T-helper 1 cell treated with Interleukin-12 subunit alpha and Interleukin-12 subunit beta and Interleukin-4 antibody, amounts not matched to agents 30 μg/mL and 1 μg/mL, for 36 hours (primary cell): ENCODE measurements around the gene LATS2.
A peak's percentile ranks its signal among the peaks of the same experiment; 100 is the strongest.

Experiments used
- H3K27ac Mint-ChIP-seq: one replicate; pipeline ENCODE4 v1.8.0; 2021; ENCODE audit warnings: mild to moderate bottlenecking, mixed read lengths
- H3K27me3 Mint-ChIP-seq: one replicate; pipeline ENCODE4 v1.8.0; 2021; ENCODE audit warnings: low read depth, mixed read lengths
- H3K36me3 Mint-ChIP-seq: one replicate; pipeline ENCODE4 v1.8.0; 2021; ENCODE audit warnings: low read depth, mixed read lengths
- H3K4me1 Mint-ChIP-seq: one replicate; pipeline ENCODE4 v1.8.0; 2021; ENCODE audit warnings: low read depth, mixed read lengths
- H3K4me3 Mint-ChIP-seq: one replicate; pipeline ENCODE4 v1.8.0; 2021; ENCODE audit warnings: mild to moderate bottlenecking, moderate library complexity, mixed read lengths
- H3K9me3 Mint-ChIP-seq: one replicate; pipeline ENCODE4 v1.8.0; 2021; ENCODE audit warnings: mixed read lengths

Gene LATS2

GRCh38 chr13:21079761-21080592 is 18.6 kb upstream of the LATS2 start:
- no peaks in the 10 kb centered on the region for H3K9me3 Mint-ChIP-seq
- H3K4me1 Mint-ChIP-seq: peaks cover 5% of the 10 kb centered on the region
- H3K27me3 Mint-ChIP-seq: peaks cover 22% of the 10 kb centered on the region
- H3K36me3 Mint-ChIP-seq: no peaks in the 10 kb centered on the region
- H3K4me3 Mint-ChIP-seq: no peak overlapping the region
- H3K27ac Mint-ChIP-seq: no peak overlapping the region

GRCh38 chr13:21079221-21079620 is 17.8 kb upstream of the LATS2 start:
- H3K9me3 Mint-ChIP-seq: no peaks in the 10 kb centered on the region
- H3K36me3 Mint-ChIP-seq: no peaks in the 10 kb centered on the region
- peaks cover 22% of the 10 kb centered on the region for H3K27me3 Mint-ChIP-seq
- H3K4me3 Mint-ChIP-seq: no peak overlapping the region
- peaks cover 13% of the 10 kb centered on the region for H3K4me1 Mint-ChIP-seq
- no peak overlapping the region for H3K27ac Mint-ChIP-seq

GRCh38 chr13:21078501-21078900 is 17.1 kb upstream of the LATS2 start:
- no peak overlapping the region for H3K4me3 Mint-ChIP-seq

GRCh38 chr13:21077788-21078353 is 16.5 kb upstream of the LATS2 start:
- Mint-ChIP-seq H3K4me3 (peak overlapping the region; percentile 20), H3K4me1 (peaks cover 15% of the 10 kb centered on the region), H3K27me3 (peaks cover 22% of the 10 kb centered on the region), H3K27ac (peak overlapping the region; percentile 19), H3K9me3 (no peaks in the 10 kb centered on the region), H3K36me3 (no peaks in the 10 kb centered on the region)

More at GRCh38 chr13:21078501-21078900, 17.1 kb upstream of the LATS2 start:
- H3K36me3 Mint-ChIP-seq: no peaks in the 10 kb centered on the region
- H3K4me1 Mint-ChIP-seq: peaks cover 15% of the 10 kb centered on the region
- H3K27me3 Mint-ChIP-seq: peaks cover 22% of the 10 kb centered on the region
- H3K9me3 Mint-ChIP-seq: no peaks in the 10 kb centered on the region
- H3K27ac Mint-ChIP-seq: no peak overlapping the region

GRCh38 chr13:21077076-21077787 is 15.8 kb upstream of the LATS2 start:
- H3K4me1 Mint-ChIP-seq: peaks cover 15% of the 10 kb centered on the region
- no peaks in the 10 kb centered on the region for H3K9me3 Mint-ChIP-seq
- no peaks in the 10 kb centered on the region for H3K36me3 Mint-ChIP-seq
- peak overlapping the region; percentile 20 for H3K4me3 Mint-ChIP-seq
- H3K27me3 Mint-ChIP-seq: peaks cover 22% of the 10 kb centered on the region
- H3K27ac Mint-ChIP-seq: peak overlapping the region; percentile 19

- no peak overlapping the region for H3K27ac Mint-ChIP-seq
- H3K27me3 Mint-ChIP-seq: peaks cover 22% of the 10 kb centered on the region
- H3K4me1 Mint-ChIP-seq: peaks cover 15% of the 10 kb centered on the region
- H3K4me3 Mint-ChIP-seq: no peak overlapping the region
- no peaks in the 10 kb centered on the region for H3K9me3 Mint-ChIP-seq
- no peaks in the 10 kb centered on the region for H3K36me3 Mint-ChIP-seq
Observed at GRCh38 chr13:21076253-21076652, 14.9 kb upstream of the LATS2 start.

GRCh38 chr13:21075379-21076249 is 14.2 kb upstream of the LATS2 start:
- Mint-ChIP-seq H3K27ac (peak overlapping the region; percentile 76), H3K4me3 (peak overlapping the region; percentile 77), H3K27me3 (peaks cover 21% of the 10 kb centered on the region), H3K36me3 (no peaks in the 10 kb centered on the region), H3K9me3 (no peaks in the 10 kb centered on the region), H3K4me1 (peaks cover 17% of the 10 kb centered on the region)

GRCh38 chr13:21075011-21075378 is 13.6 kb upstream of the LATS2 start:
- H3K36me3 Mint-ChIP-seq: no peaks in the 10 kb centered on the region
- H3K4me1 Mint-ChIP-seq: peaks cover 17% of the 10 kb centered on the region
- no peaks in the 10 kb centered on the region for H3K9me3 Mint-ChIP-seq
- peak overlapping the region; percentile 76 for H3K27ac Mint-ChIP-seq
- H3K27me3 Mint-ChIP-seq: peaks cover 15% of the 10 kb centered on the region
- H3K4me3 Mint-ChIP-seq: peak overlapping the region; percentile 77

GRCh38 chr13:21074546-21074945 is 13.2 kb upstream of the LATS2 start:
- H3K4me3 Mint-ChIP-seq: peak overlapping the region; percentile 77
- H3K4me1 Mint-ChIP-seq: peaks cover 17% of the 10 kb centered on the region
- peak overlapping the region; percentile 76 for H3K27ac Mint-ChIP-seq
- H3K36me3 Mint-ChIP-seq: no peaks in the 10 kb centered on the region
- no peaks in the 10 kb centered on the region for H3K9me3 Mint-ChIP-seq
- H3K27me3 Mint-ChIP-seq: peaks cover 10% of the 10 kb centered on the region

GRCh38 chr13:21071924-21072323 is 10.5 kb upstream of the LATS2 start:
- no peak overlapping the region for H3K4me3 Mint-ChIP-seq
- no peak overlapping the region for H3K27ac Mint-ChIP-seq
- H3K9me3 Mint-ChIP-seq: no peaks in the 10 kb centered on the region
- no peaks in the 10 kb centered on the region for H3K27me3 Mint-ChIP-seq
- peaks cover 17% of the 10 kb centered on the region for H3K4me1 Mint-ChIP-seq
- no peaks in the 10 kb centered on the region for H3K36me3 Mint-ChIP-seq

- no peaks in the 10 kb centered on the region for H3K36me3 Mint-ChIP-seq
- H3K27ac Mint-ChIP-seq: no peak overlapping the region
- peaks cover 17% of the 10 kb centered on the region for H3K4me1 Mint-ChIP-seq
- no peaks in the 10 kb centered on the region for H3K27me3 Mint-ChIP-seq
- H3K9me3 Mint-ChIP-seq: no peaks in the 10 kb centered on the region
- H3K4me3 Mint-ChIP-seq: no peak overlapping the region
Observed at GRCh38 chr13:21071015-21071414, 9.6 kb upstream of the LATS2 start.

- H3K27me3 Mint-ChIP-seq: peaks cover 9% of the 10 kb centered on the region
- H3K9me3 Mint-ChIP-seq: no peaks in the 10 kb centered on the region
- peaks cover 8% of the 10 kb centered on the region for H3K4me1 Mint-ChIP-seq
- no peaks in the 10 kb centered on the region for H3K36me3 Mint-ChIP-seq
- H3K27ac Mint-ChIP-seq: no peak overlapping the region
- H3K4me3 Mint-ChIP-seq: no peak overlapping the region
Observed at GRCh38 chr13:21069561-21070004, 8.2 kb upstream of the LATS2 start.

- H3K27me3 Mint-ChIP-seq: peaks cover 25% of the 10 kb centered on the region
- H3K4me1 Mint-ChIP-seq: peaks cover 2% of the 10 kb centered on the region
- H3K4me3 Mint-ChIP-seq: no peak overlapping the region
- no peaks in the 10 kb centered on the region for H3K36me3 Mint-ChIP-seq
- H3K27ac Mint-ChIP-seq: no peak overlapping the region
- no peaks in the 10 kb centered on the region for H3K9me3 Mint-ChIP-seq
Observed at GRCh38 chr13:21067848-21068247, 6.5 kb upstream of the LATS2 start.

GRCh38 chr13:21066946-21067345 is 5.6 kb upstream of the LATS2 start:
- no peak overlapping the region for H3K27ac Mint-ChIP-seq
- H3K4me3 Mint-ChIP-seq: no peak overlapping the region
- H3K9me3 Mint-ChIP-seq: no peaks in the 10 kb centered on the region
- H3K27me3 Mint-ChIP-seq: peaks cover 34% of the 10 kb centered on the region
- peaks cover 2% of the 10 kb centered on the region for H3K4me1 Mint-ChIP-seq
- no peaks in the 10 kb centered on the region for H3K36me3 Mint-ChIP-seq
